ENCODE data around the gene ADARB2.

GRCh38 chr10:1155791-1156615, 581.3 kb downstream of the ADARB2 start:
- no peak for TF ChIP-seq CTCF (IDR thresholded peaks at IDR 0.05)
- no peak for TF ChIP-seq POLR2AphosphoS5 (IDR thresholded peaks at IDR 0.05)
- TF ChIP-seq EP300 (IDR thresholded peaks at IDR 0.05): no peak
